WTC11 (cell line): ENCODE data around the gene OSCP1. TPM values are rescaled to one million over a fixed set of nuclear protein-coding genes. Genes with fewer than 3 reads are reported as not detected.

Experiments used
- ATAC-seq: fragments of 200-7000 bp; cut with Tn5 transposase; 2 replicates; pipeline ENCODE4 v1.10.0; 2021; ENCODE audit warnings: mild to moderate bottlenecking, moderate library complexity
- CTCF ChIA-PET: fragments of 300-600 bp; sonication (Branson Sonifier 250); formaldehyde crosslinking; loops from one replicate; lab custom pipeline; 2021; ENCODE audit warnings: antibody characterized with exemption; lab: Charles Lee
- POLR2A ChIA-PET: fragments of 350-600 bp; sonication (Branson Sonifier 250); formaldehyde crosslinking; loops from one replicate; lab custom pipeline; 2021; ENCODE audit warnings: antibody characterized with exemption; lab: Charles Lee
- DNase-seq: peaks from one replicate; pipeline ENCODE4 v3.0.0; 2021; ENCODE audit warnings: low spot score
- H3K27ac Mint-ChIP-seq: 2 replicates; pipeline ENCODE4 v1.8.0; 2021; ENCODE audit warnings: mixed read lengths
- H3K27me3 Mint-ChIP-seq: 2 replicates; pipeline ENCODE4 v1.8.0; 2021; ENCODE audit warnings: low read depth, mild to moderate bottlenecking, moderate library complexity, mixed read lengths
- H3K36me3 Mint-ChIP-seq: 2 replicates; pipeline ENCODE4 v1.8.0; 2021; ENCODE audit warnings: mixed read lengths
- H3K4me1 Mint-ChIP-seq: 2 replicates; pipeline ENCODE4 v1.8.0; 2022; ENCODE audit warnings: mixed read lengths
- H3K4me3 Mint-ChIP-seq: 2 replicates; pipeline ENCODE4 v1.8.0; 2021; ENCODE audit warnings: mild to moderate bottlenecking, moderate library complexity, mixed read lengths
- H3K9me3 Mint-ChIP-seq: 2 replicates; pipeline ENCODE4 v1.8.0; 2021; ENCODE audit warnings: mixed read lengths
- ELF4 ChIP-seq: sonication (generic); formaldehyde crosslinking; IDR thresholded peaks from 2 replicates; pipeline ENCODE4 v1.8.1; 2022; ENCODE audit warnings: low read depth, mild to moderate bottlenecking, moderate library complexity, missing genetic modification reagents
- EMX1 ChIP-seq: fragments of 250-450 bp; sonication (Bioruptor Pico); IDR thresholded peaks from 2 replicates; pipeline ENCODE4 v1.8.0; 2021; ENCODE audit warnings: mild to moderate bottlenecking
- FOXJ3 ChIP-seq: sonication (generic); formaldehyde crosslinking; IDR thresholded peaks from 2 replicates; pipeline ENCODE4 v1.9.0; 2021; ENCODE audit warnings: missing genetic modification reagents, mild to moderate bottlenecking, borderline replicate concordance
- GTF2I ChIP-seq: fragments of 250-450 bp; sonication (Bioruptor Pico); conservative IDR thresholded peaks from 2 replicates; pipeline ENCODE4 v1.4.0; 2021; ENCODE audit warnings: mild to moderate bottlenecking
- NFE2L1 ChIP-seq: sonication (generic); formaldehyde crosslinking; IDR thresholded peaks from 2 replicates; pipeline ENCODE4 v1.8.1; 2023; ENCODE audit warnings: missing genetic modification reagents
- NR1H2 ChIP-seq: sonication (generic); formaldehyde crosslinking; IDR thresholded peaks from 2 replicates; pipeline ENCODE4 v1.9.0; 2021; ENCODE audit warnings: mild to moderate bottlenecking, moderate library complexity, missing genetic modification reagents
- RELA ChIP-seq: sonication (generic); formaldehyde crosslinking; IDR thresholded peaks from 2 replicates; pipeline ENCODE4 v1.8.1; 2022; ENCODE audit warnings: missing genetic modification reagents, mild to moderate bottlenecking, borderline replicate concordance
- TCF7 ChIP-seq: sonication (generic); formaldehyde crosslinking; IDR thresholded peaks from 2 replicates; pipeline ENCODE4 v1.8.0; 2022; ENCODE audit warnings: mild to moderate bottlenecking, low read depth, missing genetic modification reagents, moderate library complexity
- TEAD1 ChIP-seq: sonication (generic); formaldehyde crosslinking; IDR thresholded peaks from 2 replicates; pipeline ENCODE4 v1.8.0; 2022; ENCODE audit warnings: mild to moderate bottlenecking, missing genetic modification reagents
- TP53 ChIP-seq: sonication (generic); formaldehyde crosslinking; IDR thresholded peaks from 2 replicates; pipeline ENCODE4 v1.8.1; 2023; ENCODE audit warnings: mild to moderate bottlenecking, missing genetic modification reagents
- ZNF671 ChIP-seq: fragments of 250-450 bp; sonication (Bioruptor Pico); IDR thresholded peaks from 2 replicates; pipeline ENCODE4 v1.8.0; 2021; ENCODE audit warnings: mild to moderate bottlenecking
- total RNA-seq: library from RNA; stranded (reverse); gene quantifications from 3 replicates; pipeline ENCODE4 v1.2.3, GENCODE V29; 2021
- TF ChIP-seq, protein P1 (sequence below): fragments of 250-450 bp; sonication (Bioruptor Pico); conservative IDR thresholded peaks from 2 replicates; pipeline ENCODE4 v1.9.0; 2021; ENCODE audit warnings: mild to moderate bottlenecking
- TF ChIP-seq, protein P2 (sequence below): sonication (generic); formaldehyde crosslinking; IDR thresholded peaks from 2 replicates; pipeline ENCODE4 v1.8.1; 2022; ENCODE audit warnings: low read depth, missing genetic modification reagents, borderline replicate concordance
- TF ChIP-seq, protein P3 (sequence below): sonication (generic); formaldehyde crosslinking; IDR thresholded peaks from 2 replicates; pipeline ENCODE4 v1.8.0; 2023; ENCODE audit warnings: mild to moderate bottlenecking, missing genetic modification reagents
- TF ChIP-seq, protein P4 (sequence below): fragments of 250-450 bp; sonication (Bioruptor Pico); IDR thresholded peaks from 2 replicates; pipeline ENCODE4 v2.1.2; 2022; ENCODE audit warnings: mild to moderate bottlenecking, moderate library complexity
- TF ChIP-seq, protein P5 (sequence below): sonication (generic); formaldehyde crosslinking; IDR thresholded peaks from 2 replicates; pipeline ENCODE4 v1.8.0; 2022; ENCODE audit warnings: mild to moderate bottlenecking, missing genetic modification reagents
- TF ChIP-seq, protein P6 (sequence below): fragments of 200-600 bp; IDR thresholded peaks from 2 replicates; pipeline ENCODE4 v1.8.0; 2022; ENCODE audit warnings: antibody characterized with exemption

Gene OSCP1
- total RNA-seq, 1 experiment from 2014 or later: 1.7 TPM

DNA sequence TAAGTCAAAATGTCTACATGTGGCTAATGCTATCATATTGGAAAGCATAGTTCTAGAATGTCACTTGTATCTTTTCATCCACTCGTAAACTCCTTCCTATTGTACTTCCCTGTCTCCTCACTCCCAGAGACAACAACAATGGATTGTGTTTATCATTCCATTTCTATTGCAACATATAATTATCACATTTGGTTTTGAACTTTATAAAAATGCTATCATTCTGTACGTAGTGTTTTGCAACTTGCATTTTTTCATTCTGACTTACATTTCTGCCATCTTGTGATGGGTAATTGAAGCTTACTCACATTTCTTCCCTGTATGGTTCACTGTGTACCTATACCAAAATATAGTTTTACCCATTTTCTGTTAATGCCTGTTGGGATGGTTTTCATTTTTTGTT is 47.0 kb upstream of the OSCP1 start (continued):
- TF ChIP-seq, protein P1, sequence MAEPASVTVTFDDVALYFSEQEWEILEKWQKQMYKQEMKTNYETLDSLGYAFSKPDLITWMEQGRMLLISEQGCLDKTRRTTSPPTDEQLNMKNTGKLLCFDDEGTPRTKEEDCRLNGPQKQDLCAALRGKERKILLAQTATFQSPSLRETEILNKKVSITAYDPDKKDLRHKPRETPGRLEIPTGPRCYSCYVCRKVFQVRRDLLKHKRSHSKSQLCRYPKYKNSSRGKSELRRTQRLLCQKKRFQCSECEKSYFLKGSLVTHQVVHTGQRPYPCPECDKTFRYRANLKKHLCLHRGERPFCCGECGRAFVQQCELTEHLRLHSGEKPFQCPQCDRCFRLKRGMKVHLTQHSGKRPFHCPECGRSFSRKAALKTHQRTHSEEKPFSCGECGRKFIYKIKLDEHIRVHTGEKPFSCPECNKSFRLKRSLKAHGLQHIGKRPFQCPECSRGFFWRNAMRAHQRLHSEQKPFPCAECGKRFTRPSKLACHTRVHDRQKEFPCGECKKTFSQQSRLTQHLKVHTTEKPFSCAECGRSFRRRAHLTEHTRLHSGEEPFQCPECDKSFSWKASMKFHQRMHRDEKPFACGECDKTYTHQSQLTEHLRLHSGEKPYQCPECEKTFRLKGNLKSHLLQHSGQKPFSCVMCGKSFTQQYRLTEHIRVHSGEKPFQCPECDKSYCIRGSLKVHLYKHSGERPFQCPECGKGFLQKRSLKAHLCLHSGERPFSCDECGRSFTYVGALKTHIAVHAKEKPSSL (CRISPR knock-in tag): no peak
- no peak for TF ChIP-seq FOXJ3 (CRISPR knock-in tag)
- no peak for TF ChIP-seq TP53 (CRISPR knock-in tag)
- TF ChIP-seq ZNF671 (CRISPR knock-in tag): no peak
- TF ChIP-seq ELF4: no peak
- TF ChIP-seq, protein P2, sequence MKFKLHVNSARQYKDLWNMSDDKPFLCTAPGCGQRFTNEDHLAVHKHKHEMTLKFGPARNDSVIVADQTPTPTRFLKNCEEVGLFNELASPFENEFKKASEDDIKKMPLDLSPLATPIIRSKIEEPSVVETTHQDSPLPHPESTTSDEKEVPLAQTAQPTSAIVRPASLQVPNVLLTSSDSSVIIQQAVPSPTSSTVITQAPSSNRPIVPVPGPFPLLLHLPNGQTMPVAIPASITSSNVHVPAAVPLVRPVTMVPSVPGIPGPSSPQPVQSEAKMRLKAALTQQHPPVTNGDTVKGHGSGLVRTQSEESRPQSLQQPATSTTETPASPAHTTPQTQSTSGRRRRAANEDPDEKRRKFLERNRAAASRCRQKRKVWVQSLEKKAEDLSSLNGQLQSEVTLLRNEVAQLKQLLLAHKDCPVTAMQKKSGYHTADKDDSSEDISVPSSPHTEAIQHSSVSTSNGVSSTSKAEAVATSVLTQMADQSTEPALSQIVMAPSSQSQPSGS (CRISPR knock-in tag): no peak
- TF ChIP-seq, all 79 proteins: peak for 0

DNA sequence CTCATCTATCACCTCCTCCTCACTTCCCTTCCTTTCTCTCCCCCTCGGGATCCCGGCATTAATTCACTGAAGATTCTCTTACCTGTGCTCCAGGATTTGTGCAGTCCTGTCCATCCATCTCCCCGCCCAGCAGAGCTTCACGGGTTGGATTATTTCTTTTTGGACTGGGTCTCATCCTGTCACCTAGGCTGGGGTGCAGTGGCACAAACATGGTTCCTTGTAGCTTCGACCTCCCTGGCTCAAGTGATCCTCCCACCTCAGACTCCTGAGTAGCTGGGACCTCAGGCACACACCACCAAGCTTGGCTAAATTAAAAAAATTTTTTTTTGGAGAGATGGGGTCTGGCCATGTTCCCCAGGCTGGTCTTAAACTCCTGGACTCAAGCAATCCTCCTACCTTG is 44.7 kb upstream of the OSCP1 start:
- CTCF ChIA-PET: no interaction called here
- Mint-ChIP-seq H3K4me1 (no peaks in the 10 kb centered on the region), H3K4me3 (no peak overlapping the region), H3K9me3 (no peaks in the 10 kb centered on the region)
- no peak for TF ChIP-seq NFE2L1 (CRISPR knock-in tag)
- TF ChIP-seq, protein P3, sequence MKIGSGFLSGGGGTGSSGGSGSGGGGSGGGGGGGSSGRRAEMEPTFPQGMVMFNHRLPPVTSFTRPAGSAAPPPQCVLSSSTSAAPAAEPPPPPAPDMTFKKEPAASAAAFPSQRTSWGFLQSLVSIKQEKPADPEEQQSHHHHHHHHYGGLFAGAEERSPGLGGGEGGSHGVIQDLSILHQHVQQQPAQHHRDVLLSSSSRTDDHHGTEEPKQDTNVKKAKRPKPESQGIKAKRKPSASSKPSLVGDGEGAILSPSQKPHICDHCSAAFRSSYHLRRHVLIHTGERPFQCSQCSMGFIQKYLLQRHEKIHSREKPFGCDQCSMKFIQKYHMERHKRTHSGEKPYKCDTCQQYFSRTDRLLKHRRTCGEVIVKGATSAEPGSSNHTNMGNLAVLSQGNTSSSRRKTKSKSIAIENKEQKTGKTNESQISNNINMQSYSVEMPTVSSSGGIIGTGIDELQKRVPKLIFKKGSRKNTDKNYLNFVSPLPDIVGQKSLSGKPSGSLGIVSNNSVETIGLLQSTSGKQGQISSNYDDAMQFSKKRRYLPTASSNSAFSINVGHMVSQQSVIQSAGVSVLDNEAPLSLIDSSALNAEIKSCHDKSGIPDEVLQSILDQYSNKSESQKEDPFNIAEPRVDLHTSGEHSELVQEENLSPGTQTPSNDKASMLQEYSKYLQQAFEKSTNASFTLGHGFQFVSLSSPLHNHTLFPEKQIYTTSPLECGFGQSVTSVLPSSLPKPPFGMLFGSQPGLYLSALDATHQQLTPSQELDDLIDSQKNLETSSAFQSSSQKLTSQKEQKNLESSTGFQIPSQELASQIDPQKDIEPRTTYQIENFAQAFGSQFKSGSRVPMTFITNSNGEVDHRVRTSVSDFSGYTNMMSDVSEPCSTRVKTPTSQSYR (CRISPR knock-in tag): no peak
- no peak for TF ChIP-seq GTF2I (CRISPR knock-in tag)
- TF ChIP-seq, protein P4, sequence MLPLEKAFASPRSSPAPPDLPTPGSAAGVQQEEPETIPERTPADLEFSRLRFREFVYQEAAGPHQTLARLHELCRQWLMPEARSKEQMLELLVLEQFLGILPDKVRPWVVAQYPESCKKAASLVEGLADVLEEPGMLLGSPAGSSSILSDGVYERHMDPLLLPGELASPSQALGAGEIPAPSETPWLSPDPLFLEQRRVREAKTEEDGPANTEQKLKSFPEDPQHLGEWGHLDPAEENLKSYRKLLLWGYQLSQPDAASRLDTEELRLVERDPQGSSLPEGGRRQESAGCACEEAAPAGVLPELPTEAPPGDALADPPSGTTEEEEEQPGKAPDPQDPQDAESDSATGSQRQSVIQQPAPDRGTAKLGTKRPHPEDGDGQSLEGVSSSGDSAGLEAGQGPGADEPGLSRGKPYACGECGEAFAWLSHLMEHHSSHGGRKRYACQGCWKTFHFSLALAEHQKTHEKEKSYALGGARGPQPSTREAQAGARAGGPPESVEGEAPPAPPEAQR (CRISPR knock-in tag): no peak
- TF ChIP-seq NR1H2 (CRISPR knock-in tag): no peak
- no peak for TF ChIP-seq TCF7
- no peak for TF ChIP-seq EMX1 (CRISPR knock-in tag)
- TF ChIP-seq, protein P5, sequence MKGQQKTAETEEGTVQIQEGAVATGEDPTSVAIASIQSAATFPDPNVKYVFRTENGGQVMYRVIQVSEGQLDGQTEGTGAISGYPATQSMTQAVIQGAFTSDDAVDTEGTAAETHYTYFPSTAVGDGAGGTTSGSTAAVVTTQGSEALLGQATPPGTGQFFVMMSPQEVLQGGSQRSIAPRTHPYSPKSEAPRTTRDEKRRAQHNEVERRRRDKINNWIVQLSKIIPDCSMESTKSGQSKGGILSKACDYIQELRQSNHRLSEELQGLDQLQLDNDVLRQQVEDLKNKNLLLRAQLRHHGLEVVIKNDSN (CRISPR knock-in tag): no peak
- no peak for TF ChIP-seq RELA (CRISPR knock-in tag)
- TF ChIP-seq, protein P6, sequence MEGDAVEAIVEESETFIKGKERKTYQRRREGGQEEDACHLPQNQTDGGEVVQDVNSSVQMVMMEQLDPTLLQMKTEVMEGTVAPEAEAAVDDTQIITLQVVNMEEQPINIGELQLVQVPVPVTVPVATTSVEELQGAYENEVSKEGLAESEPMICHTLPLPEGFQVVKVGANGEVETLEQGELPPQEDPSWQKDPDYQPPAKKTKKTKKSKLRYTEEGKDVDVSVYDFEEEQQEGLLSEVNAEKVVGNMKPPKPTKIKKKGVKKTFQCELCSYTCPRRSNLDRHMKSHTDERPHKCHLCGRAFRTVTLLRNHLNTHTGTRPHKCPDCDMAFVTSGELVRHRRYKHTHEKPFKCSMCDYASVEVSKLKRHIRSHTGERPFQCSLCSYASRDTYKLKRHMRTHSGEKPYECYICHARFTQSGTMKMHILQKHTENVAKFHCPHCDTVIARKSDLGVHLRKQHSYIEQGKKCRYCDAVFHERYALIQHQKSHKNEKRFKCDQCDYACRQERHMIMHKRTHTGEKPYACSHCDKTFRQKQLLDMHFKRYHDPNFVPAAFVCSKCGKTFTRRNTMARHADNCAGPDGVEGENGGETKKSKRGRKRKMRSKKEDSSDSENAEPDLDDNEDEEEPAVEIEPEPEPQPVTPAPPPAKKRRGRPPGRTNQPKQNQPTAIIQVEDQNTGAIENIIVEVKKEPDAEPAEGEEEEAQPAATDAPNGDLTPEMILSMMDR: no peak
- no peak for TF ChIP-seq TEAD1 (CRISPR knock-in tag)
- TF ChIP-seq, all 79 proteins: peak for 0
- Mint-ChIP-seq H3K36me3 (no peaks in the 10 kb centered on the region), H3K27me3 (peaks cover 24% of the 10 kb centered on the region), H3K27ac (no peak overlapping the region)
- POLR2A ChIA-PET: no interaction called here
- ATAC-seq: no peak
- no peak for DNase-seq
